Liver (tissue), 9 donors: ENCODE results near the gene DUSP8. TPM values are rescaled to one million over a fixed set of nuclear protein-coding genes. Genes with fewer than 3 reads are reported as not detected.

Source experiments
- DNase-seq: peaks from one replicate; pipeline ENCODE4 v3.0.0-alpha.2; 2017; ENCODE audit warnings: low spot score
- H3K27ac ChIP-seq, 2 donors: one replicate each; pipeline ENCODE4 v1.7.0; 2013; ENCODE audit warnings: inconsistent platforms in 2 of 2, low read length in 2 of 2, control low read depth in 1 of 2, low read depth in 1 of 2, mild to moderate bottlenecking in 1 of 2
- H3K27me3 ChIP-seq, 4 donors: one replicate each; pipeline versions ENCODE4 v1.6.1 to v1.7.0; 2013; ENCODE audit warnings: low read length in 3 of 4, inconsistent platforms in 1 of 4, mild to moderate bottlenecking in 1 of 4, moderate library complexity in 1 of 4; ENCODE audit not compliant: control insufficient read depth in 4 of 4, insufficient read depth in 4 of 4
- H3K36me3 ChIP-seq, 4 donors: one replicate each; pipeline versions ENCODE4 v1.6.1 to v1.7.0; 2013; ENCODE audit warnings: low read length in 3 of 4, mild to moderate bottlenecking in 3 of 4, low read depth in 1 of 4, moderate library complexity in 1 of 4; ENCODE audit not compliant: control insufficient read depth in 4 of 4, insufficient read depth in 3 of 4
- H3K4me1 ChIP-seq, 4 donors: one replicate each; pipeline versions ENCODE4 v1.6.1 to v1.7.0; 2013; ENCODE audit warnings: low read length in 3 of 4, mild to moderate bottlenecking in 3 of 4, moderate library complexity in 1 of 4; ENCODE audit not compliant: control insufficient read depth in 4 of 4, insufficient read depth in 4 of 4
- H3K4me3 ChIP-seq, 3 donors: one replicate each; pipeline versions ENCODE4 v1.6.1 to v1.7.0; 2013; ENCODE audit warnings: low read length in 3 of 3, control low read depth in 1 of 3, low read depth in 1 of 3, mild to moderate bottlenecking in 1 of 3
- H3K9ac ChIP-seq, 2 donors: one replicate each; pipeline ENCODE4 v1.7.0; 2013; ENCODE audit warnings: low read length in 2 of 2, mild to moderate bottlenecking in 2 of 2, moderate library complexity in 2 of 2, control low read depth in 1 of 2, low read depth in 1 of 2
- H3K9me3 ChIP-seq, 4 donors: one replicate each; pipeline versions ENCODE4 v1.6.1 to v1.7.0; 2013; ENCODE audit warnings: low read length in 3 of 4; ENCODE audit not compliant: control insufficient read depth in 4 of 4
- CTCF ChIP-seq: fragments of 150-350 bp; IDR thresholded peaks from 2 replicates; pipeline ENCODE4 v1.5.1; 2017; ENCODE audit warnings: improper control_type of control experiment, low read depth, low read length; ENCODE audit not compliant: missing input control
- EGR1 ChIP-seq, 2 donors: IDR thresholded peaks; 2 replicates each; pipeline ENCODE4 v1.6.1; 2016 to 2018; ENCODE audit warnings: antibody characterized with exemption in 2 of 2, low read depth in 2 of 2
- FOXA1 ChIP-seq: IDR thresholded peaks from 2 replicates; pipeline ENCODE4 v1.6.1; 2016; ENCODE audit warnings: antibody characterized with exemption
- FOXA2 ChIP-seq: IDR thresholded peaks from 2 replicates; pipeline ENCODE4 v1.6.1; 2016; ENCODE audit warnings: antibody characterized with exemption
- GABPA ChIP-seq, 2 donors: IDR thresholded peaks in 1 of 2; conservative IDR thresholded peaks in 1 of 2; 2 replicates each; pipeline ENCODE4 v1.6.1; 2016; ENCODE audit warnings: antibody characterized with exemption in 2 of 2, mild to moderate bottlenecking in 1 of 2, moderate library complexity in 1 of 2
- HNF4A ChIP-seq, 2 donors: conservative IDR thresholded peaks; 2 replicates each; pipeline ENCODE4 v1.6.1; 2016; ENCODE audit warnings: antibody characterized with exemption in 2 of 2, mild to moderate bottlenecking in 2 of 2
- HNF4G ChIP-seq: IDR thresholded peaks from 2 replicates; pipeline ENCODE4 v1.6.1; 2016; ENCODE audit warnings: antibody characterized with exemption
- JUND ChIP-seq, 2 donors: IDR thresholded peaks; 2 replicates each; pipeline ENCODE4 v1.6.1; 2016; ENCODE audit warnings: antibody characterized with exemption in 2 of 2
- MAX ChIP-seq: IDR thresholded peaks from 2 replicates; pipeline ENCODE4 v1.6.1; 2016; ENCODE audit warnings: antibody characterized with exemption
- NR2F2 ChIP-seq: IDR thresholded peaks from 2 replicates; pipeline ENCODE4 v1.6.1; 2016; ENCODE audit warnings: antibody characterized with exemption
- RXRA ChIP-seq, 2 donors: IDR thresholded peaks; 2 replicates each; pipeline ENCODE4 v1.6.1; 2017 to 2018; ENCODE audit warnings: antibody characterized with exemption in 2 of 2, mild to moderate bottlenecking in 1 of 2
- SP1 ChIP-seq: IDR thresholded peaks from 2 replicates; pipeline ENCODE4 v1.6.1; 2018; ENCODE audit warnings: antibody characterized with exemption, mild to moderate bottlenecking
- TAF1 ChIP-seq: conservative IDR thresholded peaks from 2 replicates; pipeline ENCODE4 v1.6.1; 2016; ENCODE audit warnings: antibody characterized with exemption, mild to moderate bottlenecking
- YY1 ChIP-seq: IDR thresholded peaks from 2 replicates; pipeline ENCODE4 v1.6.1; 2016; ENCODE audit warnings: antibody characterized with exemption, mild to moderate bottlenecking
- ZBTB33 ChIP-seq: IDR thresholded peaks from 2 replicates; pipeline ENCODE4 v1.6.1; 2016; ENCODE audit warnings: antibody characterized with exemption
- WGBS: extraction: QIAGEN DNeasy Blood & Tissue Kit; methylation state at CpG from one replicate; pipeline ENCODE4 v1.1.7; 2013; 5-methylcytosine and 5-hydroxymethylcytosine counted together
- polyA plus RNA-seq, 2 donors: library from polyadenylated mRNA; stranded (reverse) in 1 of 2; unstranded in 1 of 2; fragments of 200-250 nt in 1 of 2; fragments of >200 nt in 1 of 2; fragmentation: Nextera tagmentation in 1 of 2; extraction: Ambion mirVana in 1 of 2; gene quantifications; one replicate each; pipeline versions ENCODE4 v1.2.1 to v1.2.3, GENCODE V29; 2013 to 2015
- total RNA-seq, 2 donors: library from RNA; depleted of rRNA; stranded (reverse); fragments of >200 nt; gene quantifications; one replicate each; pipeline ENCODE4 v1.2.3, GENCODE V29; 2014
- donor health status: healthy.
- donor health status: healthy.
- donor health status: healthy.
- donor health status: healthy.
- donor health status: healthy.

DUSP8 gene
- total and polyA plus RNA-seq, 4 donors = 0.06 to 0.33 (median 0.21) TPM

- Histone ChIP-seq H3K4me3 (no peak overlapping the region), H3K27ac (no peak overlapping the region), H3K9ac (no peak overlapping the region), H3K4me1 (peaks cover 0 to 17% (median 8%) of the 10 kb centered on the region in 4 donors), H3K27me3 (no peaks in the 10 kb centered on the region), H3K36me3 (no peaks in the 10 kb centered on the region), H3K9me3 (no peaks in the 10 kb centered on the region)
- DNase-seq = no peak
- 83% methylated on average over 29 of the region's 29 CpGs for WGBS
- TF ChIP-seq EGR1 (IDR thresholded peaks at IDR 0.05; ENCODE audit: low read depth in 2 of 2) (no peak), ZBTB33 (no peak), CTCF (no peak), JUND (IDR thresholded peaks at IDR 0.05) (no peak), SP1 (no peak), FOXA2 (no peak), TAF1 (no peak), NR2F2 (no peak), GABPA (IDR thresholded peaks at IDR 0.05 in 1 of 2, conservative IDR thresholded peaks at IDR 0.05 in 1 of 2) (no peak)
Observed at GRCh38 chr11:1563697-1564534, 8.2 kb downstream of the DUSP8 start.

GRCh38 chr11:1563149-1563638 is 8.9 kb downstream of the DUSP8 start:
- TF ChIP-seq ZBTB33 (no peak), NR2F2 (no peak), HNF4A (conservative IDR thresholded peaks at IDR 0.05) (no peak), HNF4G (no peak), YY1 (no peak), SP1 (no peak), JUND (IDR thresholded peaks at IDR 0.05) (no peak), TAF1 (no peak), FOXA2 (no peak), CTCF (no peak), RXRA (IDR thresholded peaks at IDR 0.05) (no peak), FOXA1 (no peak), GABPA (IDR thresholded peaks at IDR 0.05 in 1 of 2, conservative IDR thresholded peaks at IDR 0.05 in 1 of 2) (no peak), MAX (no peak)
- Histone ChIP-seq H3K9me3 (no peaks in the 10 kb centered on the region), H3K27me3 (no peaks in the 10 kb centered on the region), H3K4me1 (peaks cover 3 to 23% (median 16%) of the 10 kb centered on the region in 4 donors), H3K9ac (no peak overlapping the region), H3K4me3 (no peak overlapping the region), H3K36me3 (no peaks in the 10 kb centered on the region), H3K27ac (no peak overlapping the region)
- WGBS = 77% methylated on average over 12 of the region's 12 CpGs
- DNase-seq = no peak
